Hepatocyte (in vitro differentiated cells): ENCODE measurements around the gene TMOD1.

Experiments
- CTCF ChIP-seq: fragments of 200-600 bp; sonication (generic); IDR thresholded peaks from 2 replicates; pipeline ENCODE4 v1.5.1; 2016; ENCODE audit warnings: antibody characterized with exemption, mild to moderate bottlenecking; ENCODE audit not compliant: poor library complexity
- EZH2 ChIP-seq: fragments of 200-600 bp; sonication (generic); IDR thresholded peaks from 2 replicates; pipeline ENCODE4 v1.6.1; 2016; ENCODE audit warnings: antibody characterized with exemption, mild to moderate bottlenecking, borderline replicate concordance
- EZH2phosphoT487 ChIP-seq: fragments of 200-600 bp; sonication (generic); IDR thresholded peaks from one replicate; pipeline ENCODE4 v1.6.1; 2018; ENCODE audit warnings: antibody characterized with exemption, mild to moderate bottlenecking, low read depth, moderate library complexity; ENCODE audit not compliant: unreplicated experiment, severe bottlenecking

- TF ChIP-seq CTCF: no peak
- TF ChIP-seq EZH2: no peak
- no peak for TF ChIP-seq EZH2phosphoT487
Observed at GRCh38 chr9:97475059-97475458, 26.4 kb upstream of the TMOD1 start.
